Cerebellar nuclear complex (tissue), 1 donor: ENCODE data around the gene SH2D3C.
"Not testable (repeated sequence)": the region's sequence is repeated elsewhere in the genome, so short reads cannot be mapped to it uniquely, and the experiment has no call there.

ENCODE experiments used
- DNase-seq, 2 experiments: peaks; one replicate each; lab custom pipeline; 2025; lab: John Stamatoyannopoulos, UW

The SH2D3C gene

DNA sequence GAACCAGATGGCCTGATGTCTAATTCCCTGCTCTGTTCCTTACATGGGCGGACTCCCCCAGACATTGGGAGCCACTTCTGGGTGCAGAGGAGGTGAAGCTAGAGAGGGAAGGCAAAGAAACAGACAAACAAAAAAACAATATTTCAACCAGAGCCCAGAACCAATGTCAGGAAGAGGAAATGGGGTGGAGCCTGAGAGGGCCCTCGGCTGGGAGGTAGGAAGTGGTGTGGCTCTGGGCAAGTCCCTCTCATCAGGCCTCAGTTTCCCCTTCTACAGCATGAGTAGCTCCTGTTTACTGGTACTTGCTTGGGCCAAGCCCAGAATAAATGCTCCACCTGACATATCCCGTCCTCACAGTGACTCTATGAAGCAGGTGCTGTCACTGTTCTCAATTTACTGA lies 11.1 kb downstream of the SH2D3C start:
- DNase-seq: no peak

DNA sequence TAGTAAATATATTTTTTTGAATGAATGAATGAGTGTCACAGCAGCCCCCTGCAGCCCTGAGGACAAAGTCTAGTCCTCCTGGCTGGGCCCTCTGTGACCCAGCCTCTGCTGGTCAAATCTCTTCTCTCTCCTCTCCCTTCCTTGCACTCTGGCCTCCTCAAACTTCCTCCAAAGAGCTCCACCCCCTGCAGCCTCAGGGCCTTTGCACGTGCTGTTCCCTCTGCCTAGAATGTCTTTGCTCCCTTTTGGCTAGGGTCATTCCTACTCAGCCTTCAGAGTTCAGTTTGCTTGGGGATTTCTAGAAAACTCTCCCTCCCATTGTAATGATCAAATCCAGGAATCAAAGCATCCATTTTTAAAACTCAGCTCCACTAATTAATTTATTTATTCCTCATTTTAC lies 13.0 kb downstream of the SH2D3C start:
- DNase-seq: no peak

DNA sequence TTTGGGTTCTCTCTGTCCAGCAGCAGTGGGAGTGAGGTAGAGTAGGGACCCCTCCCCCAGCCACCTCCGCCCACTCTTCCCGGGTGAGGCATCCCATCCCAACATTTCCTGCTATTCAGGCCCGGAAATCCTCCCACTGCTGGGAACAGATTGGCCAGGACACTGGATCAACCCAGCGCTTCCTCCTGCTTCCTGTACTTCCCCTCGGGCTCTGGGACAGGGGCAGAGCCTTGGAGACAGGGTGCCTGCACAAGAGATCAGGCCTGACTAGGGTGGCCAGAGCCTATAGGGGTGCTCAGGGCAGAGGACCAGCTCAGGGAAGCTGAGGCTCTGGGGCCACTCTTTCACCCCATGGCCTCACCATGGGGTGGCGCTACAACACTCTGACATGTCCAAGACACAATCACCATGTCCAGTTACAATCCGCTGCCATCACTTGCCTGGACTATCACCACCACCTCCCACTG lies 14.5 kb downstream of the SH2D3C start:
- no peak for DNase-seq

DNA sequence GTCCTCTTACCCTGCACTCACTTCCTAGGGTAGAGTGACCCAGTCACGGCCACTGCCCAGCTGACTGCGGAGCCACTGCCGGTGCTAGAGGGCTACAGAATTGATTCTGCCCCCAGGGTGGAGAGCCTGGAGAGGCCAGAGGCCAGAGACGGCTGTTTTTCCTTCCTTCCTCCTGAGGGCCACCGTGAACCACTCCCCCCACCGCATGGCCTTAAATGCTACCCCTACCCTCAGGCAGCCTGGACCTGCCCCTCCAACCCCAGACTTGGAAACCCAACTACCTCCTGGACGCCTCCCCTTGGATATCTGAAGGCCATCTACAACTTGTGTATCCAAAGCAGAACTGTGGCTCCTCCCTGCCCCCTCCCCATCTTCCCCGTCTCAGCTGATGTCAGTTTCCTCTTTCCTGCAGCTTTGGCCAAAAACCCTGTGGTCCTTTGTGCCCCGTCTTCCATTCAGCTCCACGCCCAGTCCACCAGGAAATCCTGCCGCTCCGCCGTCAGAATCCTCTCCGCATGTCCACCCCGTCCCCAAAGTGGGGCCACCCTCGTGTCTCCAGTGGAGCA lies 16.3 kb downstream of the SH2D3C start:
- no peak for DNase-seq

DNA sequence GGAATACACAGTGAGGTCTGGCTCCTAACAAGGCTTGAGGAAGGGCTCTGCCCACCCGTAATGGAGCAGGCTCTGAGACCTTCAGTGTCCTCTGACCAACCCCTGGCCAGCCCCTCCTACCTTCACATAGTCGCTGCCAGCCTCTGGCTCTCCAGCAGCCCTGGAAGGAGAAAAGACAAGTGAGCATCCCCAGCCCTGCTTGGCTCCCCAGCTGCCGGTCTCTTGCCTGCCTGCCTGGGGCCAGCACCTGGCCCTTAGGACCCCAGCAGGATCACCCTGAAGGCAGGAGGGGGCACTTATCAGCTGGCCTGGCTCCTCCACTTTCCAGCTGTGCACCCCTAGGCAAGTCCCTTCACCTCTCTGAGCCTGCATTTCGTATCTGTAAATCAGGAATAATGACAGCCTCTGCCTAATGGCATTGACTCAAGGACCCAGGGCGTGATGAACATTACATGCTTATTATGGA lies 16.9 kb downstream of the SH2D3C start:
- DNase-seq: no peak

DNA sequence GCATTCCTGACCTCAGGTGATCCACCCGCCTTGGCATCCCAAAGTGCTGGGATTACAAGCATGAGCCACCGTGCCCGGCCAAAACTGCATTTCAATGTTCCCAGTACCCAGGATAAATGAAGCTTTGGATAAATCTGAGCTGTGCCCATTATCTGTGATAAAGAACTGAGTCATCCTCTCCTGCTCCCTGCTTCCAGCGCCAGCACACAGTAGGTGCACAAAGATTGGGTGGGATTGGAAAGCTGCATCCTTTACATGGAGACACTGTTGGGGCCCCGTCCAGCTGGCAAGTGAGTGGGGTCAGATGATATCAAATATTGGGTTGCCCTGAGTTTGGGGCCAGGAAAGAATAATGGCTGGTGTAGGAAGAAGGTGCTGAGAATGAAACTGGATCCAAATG lies 17.4 kb downstream of the SH2D3C start:
- no peak for DNase-seq

DNA sequence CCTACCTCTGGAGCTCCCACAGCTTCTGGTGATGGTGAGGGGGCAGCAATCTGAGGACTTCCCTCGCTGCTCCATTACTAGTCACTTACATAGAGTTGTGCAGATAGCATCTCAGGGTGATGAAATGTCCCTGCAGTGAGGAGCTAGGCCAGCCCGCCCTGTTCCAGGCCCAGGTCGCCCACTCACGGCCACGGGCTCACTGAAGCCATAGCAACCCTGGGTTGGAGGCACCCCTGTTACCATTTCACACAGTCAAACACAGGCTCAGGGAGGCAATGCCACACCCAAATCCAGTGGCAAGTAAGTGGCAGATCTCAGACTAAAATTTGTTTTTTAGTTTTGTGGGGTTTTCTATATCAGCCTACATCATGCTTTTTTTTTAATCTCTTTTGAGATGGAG lies 19.6 kb downstream of the SH2D3C start:
- DNase-seq: no peak

DNA sequence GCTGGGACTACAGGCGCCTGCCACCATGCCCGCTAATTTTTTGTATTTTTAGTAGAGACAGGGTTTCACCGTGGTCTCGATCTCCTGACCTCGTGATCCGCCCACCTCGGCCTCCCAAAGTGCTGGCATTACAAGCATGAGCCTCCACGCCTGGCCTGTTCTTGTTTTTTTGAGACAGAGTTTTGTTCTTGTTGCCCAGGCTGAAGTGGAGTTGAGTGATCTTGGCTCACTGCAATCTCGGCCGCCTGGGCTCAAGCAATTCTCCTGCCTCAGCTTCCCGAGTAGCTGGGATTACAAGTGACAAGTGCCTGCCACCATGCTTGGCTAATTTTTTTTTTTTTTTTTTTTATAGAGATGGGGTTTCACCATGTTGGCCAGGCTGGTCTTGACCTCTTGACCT lies 21.7 kb downstream of the SH2D3C start:
- not testable (repeated sequence) for DNase-seq

DNA sequence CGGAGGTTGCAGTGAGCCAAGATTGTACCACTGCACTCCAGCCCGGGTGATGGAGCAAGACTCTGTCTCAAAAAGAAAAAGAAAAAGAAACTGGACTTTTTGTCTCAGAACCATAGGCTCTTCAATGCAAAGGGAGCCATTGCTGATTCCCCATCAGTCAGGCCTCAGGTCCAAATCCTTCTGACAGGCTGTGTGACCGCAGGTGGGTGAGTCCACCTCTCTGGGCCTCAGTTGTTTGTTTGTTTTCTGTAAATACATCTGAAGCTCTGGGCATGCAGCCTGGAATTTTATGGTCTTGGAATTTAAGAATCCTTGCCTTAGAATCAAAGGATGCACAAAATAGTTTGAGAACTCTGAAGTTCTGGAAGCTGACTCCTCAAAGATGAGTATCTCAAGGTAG lies 22.2 kb downstream of the SH2D3C start:
- no peak for DNase-seq

DNA sequence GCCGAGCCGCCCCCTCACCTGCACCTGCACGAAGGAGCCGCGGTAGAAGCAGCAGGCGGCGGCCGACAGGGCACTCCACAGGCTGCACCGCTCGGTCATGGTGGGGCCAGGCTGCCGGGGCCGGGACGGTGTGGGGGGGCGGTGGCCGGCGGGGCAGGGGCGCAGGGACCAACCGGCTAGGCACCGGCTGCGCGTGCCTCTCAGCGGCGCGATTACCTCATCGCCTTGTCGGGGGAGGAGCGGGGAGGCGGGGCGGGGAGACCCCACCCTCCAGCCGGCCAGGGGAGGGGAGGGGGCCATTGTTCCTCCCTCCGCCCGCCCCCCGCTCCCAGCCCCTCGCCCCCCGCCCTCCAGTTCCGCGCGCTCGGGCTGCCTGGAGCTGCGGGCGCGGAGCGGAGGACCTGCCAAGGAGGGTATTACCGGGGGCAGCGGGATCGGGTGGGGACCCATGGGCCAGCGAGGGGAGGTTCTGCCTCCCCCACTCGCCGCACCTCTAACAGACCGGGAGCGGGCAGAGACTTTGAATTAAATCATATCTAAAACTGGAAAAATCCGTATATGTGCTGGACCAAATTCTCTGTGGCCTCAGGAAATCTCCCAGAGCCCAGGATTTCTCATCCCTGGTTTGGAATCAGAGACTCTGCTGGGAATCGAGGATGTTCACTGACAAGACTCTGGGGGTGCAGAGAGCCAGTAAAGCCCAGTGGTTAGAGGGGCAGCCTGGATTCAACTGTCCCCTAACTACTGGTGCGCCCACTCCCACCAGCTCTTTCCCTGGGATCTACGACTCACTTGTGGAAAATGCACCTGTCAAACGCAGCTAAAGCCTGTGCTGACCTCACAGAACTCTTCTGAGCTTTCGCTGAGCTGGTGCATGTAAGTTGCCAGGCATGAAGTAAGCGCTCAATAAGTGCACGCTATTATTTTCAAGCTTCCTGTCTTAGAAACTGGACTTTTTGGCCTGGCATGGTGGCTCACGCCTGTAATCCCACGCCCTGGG lies 23.1 kb downstream of the SH2D3C start:
- no peak for DNase-seq

DNA sequence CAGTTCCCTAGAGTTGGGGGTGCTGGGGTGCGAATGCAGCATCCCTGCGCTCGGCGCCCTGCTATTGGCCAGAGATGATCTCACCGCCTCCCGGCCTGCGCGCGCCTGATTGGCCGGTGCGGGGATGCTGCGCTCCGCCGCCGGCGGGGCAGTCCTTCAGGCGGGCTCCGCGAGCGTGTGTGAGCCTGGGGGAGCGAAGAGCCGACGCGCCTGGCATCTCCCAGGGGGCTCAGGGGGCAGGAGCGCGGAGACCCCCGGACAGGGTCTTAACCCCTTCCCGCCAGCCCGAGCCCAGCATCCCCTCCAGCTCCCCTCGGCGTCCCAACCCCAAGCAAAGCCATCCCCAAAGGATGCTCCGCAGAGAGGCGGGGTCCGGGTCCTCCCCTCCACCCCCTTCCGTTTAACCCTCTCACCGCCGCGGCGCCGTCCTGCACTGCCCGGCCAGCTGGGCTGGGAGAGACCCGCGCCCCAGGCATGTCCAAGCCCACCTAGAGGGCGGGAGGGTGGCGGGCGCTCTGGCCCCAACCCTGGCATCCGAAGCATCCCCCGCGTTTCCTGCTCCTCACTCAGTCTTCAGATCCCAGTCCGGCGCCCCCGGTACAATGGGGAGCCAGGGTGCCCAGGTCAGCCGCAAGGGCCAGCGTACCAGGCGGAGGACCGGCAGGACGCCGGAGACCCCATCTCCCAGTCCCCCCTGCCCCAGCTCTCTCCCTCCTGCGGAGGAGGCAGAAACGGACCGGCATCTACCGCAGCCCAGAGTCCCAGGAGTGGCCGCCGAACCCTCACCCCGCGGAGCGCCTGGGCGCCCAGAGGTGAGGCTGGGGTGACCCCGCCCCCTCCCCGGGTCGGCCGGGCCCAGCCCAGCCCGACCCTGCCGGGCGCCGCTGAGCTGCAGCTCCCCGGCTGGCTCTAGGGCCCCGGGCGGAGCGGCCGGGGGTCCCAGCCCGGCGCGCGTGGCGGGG lies 24.1 kb downstream of the SH2D3C start:
- DNase-seq: peak in 1 of 2 experiments; percentile 69

DNA sequence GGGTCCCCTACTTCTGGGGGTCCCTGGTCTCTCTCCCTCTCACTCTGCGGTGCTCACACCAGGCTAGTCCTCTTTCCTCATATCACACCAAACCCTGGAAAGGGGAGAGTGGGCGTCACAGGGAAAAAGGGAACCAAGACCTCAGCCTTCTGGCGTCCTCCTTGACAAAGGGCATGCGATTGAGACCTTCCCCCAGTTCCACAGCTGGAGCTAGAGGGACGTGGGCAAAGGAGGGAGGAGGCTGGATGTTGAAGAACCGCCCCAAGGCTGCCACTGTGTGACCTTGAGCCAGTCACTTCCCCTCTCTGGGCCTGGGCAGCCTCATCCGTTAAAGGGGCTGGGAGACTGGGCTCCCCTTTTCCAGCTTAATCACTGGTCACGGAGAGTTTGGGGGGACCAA lies 24.8 kb downstream of the SH2D3C start:
- no peak for DNase-seq

DNA sequence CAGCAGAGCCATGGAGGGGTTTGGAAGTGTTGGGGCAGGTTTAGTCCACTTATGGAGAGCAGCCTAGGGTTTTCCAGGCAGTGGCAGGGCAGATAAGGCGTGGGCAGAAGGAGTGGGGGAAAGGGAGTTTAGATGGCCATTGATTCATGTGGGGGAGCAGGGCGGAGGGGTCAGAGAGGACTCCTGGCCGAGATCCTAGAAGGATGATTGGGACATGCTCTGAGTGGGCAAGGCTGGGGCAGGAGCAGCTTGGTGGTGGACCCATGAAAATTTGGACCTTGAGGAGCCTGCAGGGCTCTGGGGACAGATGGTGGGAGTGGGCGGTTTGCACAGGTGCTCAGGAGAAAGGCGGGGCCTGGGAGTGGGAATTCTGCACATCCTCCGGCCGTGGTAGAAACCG lies 25.3 kb downstream of the SH2D3C start:
- no peak for DNase-seq

DNA sequence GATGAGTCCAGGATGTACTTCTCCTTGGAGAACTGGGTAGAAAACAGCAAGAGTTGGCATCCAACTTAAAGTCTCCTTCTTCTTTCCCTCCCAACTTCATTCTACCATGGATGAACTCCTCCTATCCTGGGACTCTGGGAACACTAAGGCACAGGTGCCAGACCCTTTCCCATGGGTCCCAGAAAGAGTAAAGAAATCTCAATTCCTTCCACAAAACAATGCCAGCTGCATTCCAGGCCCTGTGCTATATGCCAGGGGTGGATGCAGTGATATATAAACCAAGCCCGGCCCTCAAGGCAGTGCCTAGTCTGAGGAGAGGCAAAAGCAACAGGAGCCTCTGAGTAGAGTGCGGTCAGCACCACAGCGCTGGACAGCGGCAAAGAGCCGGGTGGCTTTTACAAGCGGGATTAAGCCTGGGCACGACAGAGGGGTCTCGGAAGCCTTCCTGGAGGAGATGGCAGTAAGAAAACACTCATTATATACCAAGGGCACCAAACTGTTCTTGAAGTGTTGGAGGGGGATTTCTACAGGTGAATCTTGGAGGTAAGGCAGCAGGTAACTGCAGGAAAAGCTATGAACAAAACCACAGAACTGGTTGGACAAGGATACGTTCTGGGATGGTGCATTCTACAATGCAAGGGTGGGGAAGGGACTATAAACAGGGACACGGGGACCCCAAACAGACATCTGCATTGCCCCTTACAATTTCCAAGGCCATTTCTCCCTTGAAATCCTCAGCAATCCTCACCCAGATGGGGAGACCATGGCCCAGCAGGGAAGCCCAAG lies 27.0 kb downstream of the SH2D3C start:
- no peak for DNase-seq

DNA sequence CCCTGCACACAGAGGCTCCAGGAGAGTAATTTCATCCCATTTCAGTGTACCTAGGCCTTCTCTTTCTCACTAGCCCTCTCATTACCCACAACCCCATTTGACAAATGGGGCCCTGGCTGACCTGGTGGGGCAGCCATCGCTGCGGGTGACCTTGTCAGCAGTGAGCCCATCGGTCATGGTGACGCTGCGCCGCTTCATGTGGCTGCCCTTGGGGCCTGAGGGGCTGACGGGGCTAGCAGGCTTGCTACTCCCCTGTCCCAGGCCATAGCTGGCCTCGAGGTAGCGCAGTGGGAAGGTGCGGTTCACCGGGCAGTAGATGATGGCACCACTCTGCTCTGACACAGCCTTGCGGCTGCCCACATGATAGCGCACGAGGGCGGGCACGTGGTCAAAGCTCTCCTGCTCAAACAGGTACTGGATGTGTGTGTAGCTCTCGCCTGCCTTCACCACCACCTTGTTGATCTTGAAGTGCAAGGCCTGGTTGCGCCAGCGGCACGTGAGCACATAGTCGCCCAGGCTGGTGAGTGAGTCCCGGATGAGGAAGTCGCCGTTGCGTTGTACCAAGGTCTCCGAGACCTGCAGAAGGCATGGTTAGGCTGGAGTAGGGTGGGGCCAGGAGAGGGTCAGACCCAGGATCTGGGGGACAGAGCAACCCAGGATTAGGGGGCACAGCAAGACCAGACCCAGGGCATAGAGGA lies 29.2 kb downstream of the SH2D3C start:
- no peak for DNase-seq

DNA sequence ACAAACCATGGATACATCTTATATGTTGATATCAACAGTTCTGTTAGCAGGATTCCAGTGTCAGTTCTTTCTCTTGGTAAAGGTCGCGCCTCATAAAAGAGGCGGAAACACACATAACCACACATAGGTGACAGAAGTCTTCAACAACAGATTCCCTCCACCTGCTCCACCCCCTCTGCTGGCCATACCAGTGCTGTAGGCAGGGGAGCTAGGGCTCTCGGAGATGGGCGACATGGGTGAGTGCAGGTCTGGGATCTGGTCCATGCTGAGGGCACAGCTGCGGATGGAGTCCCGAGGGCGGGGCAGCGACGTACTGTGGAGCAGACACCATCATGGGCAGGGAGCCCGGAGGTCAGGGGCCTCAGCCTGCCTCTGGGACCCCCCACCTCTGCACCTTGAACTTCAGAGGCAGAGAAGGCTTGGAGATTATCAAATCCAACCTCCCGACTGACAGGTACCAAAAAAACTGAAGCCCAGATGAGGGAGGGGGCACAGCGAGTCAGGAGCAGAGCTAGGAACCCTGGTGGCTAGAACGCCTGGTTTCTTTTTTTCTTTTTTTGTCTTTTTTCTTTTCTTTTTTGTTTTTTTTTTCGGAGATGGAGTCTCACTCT lies 31.4 kb downstream of the SH2D3C start:
- no peak for DNase-seq

DNA sequence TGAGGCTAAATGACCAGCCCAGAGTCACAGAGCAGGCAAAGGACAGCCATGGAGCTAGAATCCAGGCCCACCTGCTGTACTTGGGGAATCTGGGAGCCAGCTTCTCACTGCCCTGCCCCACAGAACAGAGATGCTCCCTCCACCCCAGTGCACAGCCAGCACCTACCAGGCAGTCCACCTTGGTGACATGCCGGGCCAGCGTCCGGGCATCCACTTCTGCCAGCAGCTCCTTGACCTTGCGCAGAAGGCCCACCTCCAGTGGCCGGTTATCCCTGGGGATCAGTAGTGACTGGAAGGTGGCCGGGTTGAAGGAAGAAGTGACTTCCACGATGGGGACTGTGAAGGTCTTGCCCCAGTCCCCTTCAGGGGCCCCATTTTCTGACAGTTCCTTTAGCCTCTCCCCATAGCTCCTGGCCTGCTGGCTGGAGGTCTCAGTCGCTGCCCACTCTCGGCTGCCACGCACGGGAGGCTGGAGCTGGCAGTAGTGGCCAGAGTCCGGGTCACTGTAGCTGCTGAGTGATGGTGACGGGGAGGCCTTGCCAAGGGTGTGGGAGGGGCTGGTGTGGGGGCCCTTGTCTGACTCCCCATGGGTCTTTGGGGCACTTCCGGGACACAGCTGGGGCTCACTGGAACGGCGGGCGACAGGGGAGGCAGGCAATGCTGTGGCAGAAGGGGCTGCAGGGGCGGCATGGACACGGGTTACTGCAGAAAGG lies 33.9 kb downstream of the SH2D3C start:
- no peak for DNase-seq

DNA sequence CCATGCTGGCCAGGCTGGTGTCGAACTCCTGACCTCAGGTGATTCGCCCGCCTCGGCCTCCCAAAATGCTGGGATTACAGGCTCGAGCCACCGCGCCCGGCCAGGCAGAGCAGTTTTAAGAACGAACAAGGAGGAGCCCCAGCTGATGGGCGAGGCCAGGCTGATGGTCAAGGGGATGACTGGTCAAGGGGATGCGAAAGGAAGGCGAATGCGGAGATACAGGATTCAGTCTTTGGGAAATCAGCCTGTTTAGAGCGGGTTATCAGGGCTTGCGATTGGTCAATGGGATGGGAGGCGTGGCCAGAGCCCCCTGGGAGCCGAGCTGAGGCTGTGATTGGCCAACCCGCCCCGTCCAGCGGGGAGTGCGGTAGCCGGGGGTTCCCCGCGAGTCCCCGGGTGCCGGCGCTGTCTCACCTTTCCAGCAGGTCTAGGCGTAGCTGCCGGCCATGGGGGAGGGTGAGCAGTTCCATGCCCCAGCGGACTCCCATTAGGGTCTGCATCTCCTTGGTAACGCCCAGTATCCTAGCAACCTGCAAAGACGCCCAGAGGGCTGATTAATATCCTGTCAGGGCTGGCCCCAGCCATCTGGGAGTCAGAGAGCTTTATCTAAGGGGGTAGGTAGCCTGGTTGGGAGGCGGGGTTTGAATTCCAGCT lies 35.9 kb downstream of the SH2D3C start:
- DNase-seq: peak in 1 of 2 experiments; percentile 66
